CD4-positive, alpha-beta T cell treated with Interleukin-4 for 4 hours (primary cell): Measurements from ENCODE around the gene ZNF524.
"Not testable (repeated sequence)": the region's sequence is repeated elsewhere in the genome, so short reads cannot be mapped to it uniquely, and the experiment has no call there.

Experiments used
- DNase-seq: peaks from one replicate; pipeline ENCODE4 v3.0.0-alpha.2; 2020

Gene ZNF524

GRCh38 chr19:55581823-55582223 lies 18.3 kb upstream of the ZNF524 start:
- no peak for DNase-seq

GRCh38 chr19:55582284-55582683 lies 17.8 kb upstream of the ZNF524 start:
- not testable (repeated sequence) for DNase-seq

GRCh38 chr19:55583897-55584296 lies 16.2 kb upstream of the ZNF524 start:
- DNase-seq: not testable (repeated sequence)

GRCh38 chr19:55584871-55585270 lies 15.2 kb upstream of the ZNF524 start:
- no peak for DNase-seq

- peak; percentile 12 for DNase-seq
Measured at GRCh38 chr19:55585658-55586339, 14.3 kb upstream of the ZNF524 start.

GRCh38 chr19:55586976-55587668 lies 13.0 kb upstream of the ZNF524 start:
- peak; percentile 91 for DNase-seq

- DNase-seq: no peak
Measured at GRCh38 chr19:55588738-55589137, 11.3 kb upstream of the ZNF524 start.

GRCh38 chr19:55590109-55590508 lies 10.0 kb upstream of the ZNF524 start:
- no peak for DNase-seq

- DNase-seq: no peak
Measured at GRCh38 chr19:55590617-55591016, 9.5 kb upstream of the ZNF524 start.

GRCh38 chr19:55591555-55591954 lies 8.5 kb upstream of the ZNF524 start:
- no peak for DNase-seq

GRCh38 chr19:55592391-55593090 lies 7.5 kb upstream of the ZNF524 start:
- no peak for DNase-seq

- DNase-seq: no peak
Measured at GRCh38 chr19:55593096-55593772, 6.9 kb upstream of the ZNF524 start.

- no peak for DNase-seq
Measured at GRCh38 chr19:55594996-55595545, 5.0 kb upstream of the ZNF524 start.

- DNase-seq: no peak
Measured at GRCh38 chr19:55596304-55596703, 3.8 kb upstream of the ZNF524 start.

GRCh38 chr19:55597501-55597921 lies 2.6 kb upstream of the ZNF524 start:
- DNase-seq: no peak

- DNase-seq: no peak
Measured at GRCh38 chr19:55598034-55598433, 2.1 kb upstream of the ZNF524 start.

GRCh38 chr19:55598719-55599467 lies 1.2 kb upstream of the ZNF524 start:
- DNase-seq: peak; percentile 86

- peak; percentile 99 for DNase-seq
Measured at GRCh38 chr19:55599468-55599841, 633 bp upstream of the ZNF524 start, which contains the start of gene FIZ1. Gene FIZ1 (minus strand): TSS chr19:55599517. CDS start chr19:55597865, 1,652 bp downstream.

- DNase-seq: no peak
Measured at GRCh38 chr19:55600662-55601028, 557 bp downstream of the ZNF524 start.

GRCh38 chr19:55601084-55601483 lies 996 bp downstream of the ZNF524 start:
- DNase-seq: no peak

GRCh38 chr19:55602104-55603001 lies 2.3 kb downstream of the ZNF524 start:
- DNase-seq: no peak
